22Rv1 (cell line): ENCODE data around the gene TAPBP.

ENCODE experiments used
- ZFX ChIP-seq: fragments of 450-650 bp; IDR thresholded peaks from 2 replicates; pipeline ENCODE4 v1.6.1; 2017; ENCODE audit warnings: antibody characterized with exemption, borderline replicate concordance
- TF ChIP-seq, protein P1 (sequence below): fragments of 450-650 bp; IDR thresholded peaks from 2 replicates; pipeline ENCODE4 v1.5.1; 2017; ENCODE audit warnings: mild to moderate bottlenecking

GRCh38 chr6:33297956-33298772, 15.7 kb downstream of the TAPBP start:
- TF ChIP-seq, protein P1, sequence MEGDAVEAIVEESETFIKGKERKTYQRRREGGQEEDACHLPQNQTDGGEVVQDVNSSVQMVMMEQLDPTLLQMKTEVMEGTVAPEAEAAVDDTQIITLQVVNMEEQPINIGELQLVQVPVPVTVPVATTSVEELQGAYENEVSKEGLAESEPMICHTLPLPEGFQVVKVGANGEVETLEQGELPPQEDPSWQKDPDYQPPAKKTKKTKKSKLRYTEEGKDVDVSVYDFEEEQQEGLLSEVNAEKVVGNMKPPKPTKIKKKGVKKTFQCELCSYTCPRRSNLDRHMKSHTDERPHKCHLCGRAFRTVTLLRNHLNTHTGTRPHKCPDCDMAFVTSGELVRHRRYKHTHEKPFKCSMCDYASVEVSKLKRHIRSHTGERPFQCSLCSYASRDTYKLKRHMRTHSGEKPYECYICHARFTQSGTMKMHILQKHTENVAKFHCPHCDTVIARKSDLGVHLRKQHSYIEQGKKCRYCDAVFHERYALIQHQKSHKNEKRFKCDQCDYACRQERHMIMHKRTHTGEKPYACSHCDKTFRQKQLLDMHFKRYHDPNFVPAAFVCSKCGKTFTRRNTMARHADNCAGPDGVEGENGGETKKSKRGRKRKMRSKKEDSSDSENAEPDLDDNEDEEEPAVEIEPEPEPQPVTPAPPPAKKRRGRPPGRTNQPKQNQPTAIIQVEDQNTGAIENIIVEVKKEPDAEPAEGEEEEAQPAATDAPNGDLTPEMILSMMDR, result no peak
- TF ChIP-seq ZFX, result no peak
